Breast epithelium (tissue), 4 donors: Measurements from ENCODE around the gene ACACA. TPM values are rescaled to one million over a fixed set of nuclear protein-coding genes. Genes with fewer than 3 reads are reported as not detected.

Experiments
- DNase-seq, 2 donors: peaks; one replicate each; pipeline ENCODE4 v3.0.0-alpha.2; 2019; ENCODE audit warnings: low spot score in 2 of 2
- H3K27ac ChIP-seq, 2 donors: fragments of 200-600 bp; sonication (generic) in 1 of 2; one replicate each; pipeline ENCODE4 v1.5.1; 2016 to 2019; ENCODE audit warnings: mild to moderate bottlenecking in 1 of 2
- H3K27me3 ChIP-seq, 2 donors: fragments of 200-600 bp; sonication (generic) in 1 of 2; one replicate each; pipeline versions ENCODE4 v1.5.1 to v1.6.0; 2017 to 2019; ENCODE audit warnings: control low read depth in 1 of 2, mild to moderate bottlenecking in 1 of 2
- H3K36me3 ChIP-seq: fragments of 200-600 bp; one replicate; pipeline ENCODE4 v1.5.1; 2019
- H3K4me1 ChIP-seq, 2 donors: fragments of 200-600 bp; sonication (generic); one replicate each; pipeline ENCODE4 v1.5.1; 2016 to 2019; ENCODE audit warnings: control low read depth in 1 of 2
- H3K4me3 ChIP-seq, 3 donors: fragments of 200-600 bp; sonication (generic); 1 replicate in 2 of 3; 2 replicates in 1 of 3; pipeline ENCODE4 v1.5.1; 2016 to 2019; ENCODE audit warnings: mild to moderate bottlenecking in 3 of 3, moderate library complexity in 2 of 3
- H3K9me3 ChIP-seq, 2 donors: fragments of 200-600 bp; sonication (generic) in 1 of 2; one replicate each; pipeline ENCODE4 v1.5.1; 2016 to 2019; ENCODE audit warnings: control low read depth in 1 of 2
- POLR2A ChIP-seq: fragments of 450-650 bp; IDR thresholded peaks from one replicate; pipeline ENCODE4 v1.6.1; 2016; ENCODE audit warnings: antibody characterized with exemption, mild to moderate bottlenecking, moderate library complexity
- POLR2AphosphoS5 ChIP-seq, 3 donors: sonication (generic); formaldehyde crosslinking; IDR thresholded peaks; one replicate each; pipeline ENCODE4 v1.6.1; 2017; ENCODE audit warnings: antibody characterized with exemption in 3 of 3
- intact Hi-C: fragments of 100-400 bp; cut with DNase I; formaldehyde crosslinking; loops from one replicate; pipeline ENCODE4 v1.15.1; 2023; ENCODE audit warnings: low total_unique reads
- total RNA-seq, 3 donors: library from RNA; depleted of rRNA; stranded (reverse); fragments of >200 nt; gene quantifications; one replicate each; pipeline ENCODE4 v1.1.0, GENCODE V29; 2016
- TF ChIP-seq, protein P1 (sequence below), 3 donors: fragments of 450-650 bp; IDR thresholded peaks; one replicate each; pipeline ENCODE4 v1.5.1; 2016 to 2017; ENCODE audit warnings: antibody characterized with exemption in 3 of 3, mild to moderate bottlenecking in 3 of 3, moderate library complexity in 3 of 3

ACACA gene
- total RNA-seq, 3 donors from 2014 or later: 32.8 to 46.5 (median 36.1) TPM

DNA sequence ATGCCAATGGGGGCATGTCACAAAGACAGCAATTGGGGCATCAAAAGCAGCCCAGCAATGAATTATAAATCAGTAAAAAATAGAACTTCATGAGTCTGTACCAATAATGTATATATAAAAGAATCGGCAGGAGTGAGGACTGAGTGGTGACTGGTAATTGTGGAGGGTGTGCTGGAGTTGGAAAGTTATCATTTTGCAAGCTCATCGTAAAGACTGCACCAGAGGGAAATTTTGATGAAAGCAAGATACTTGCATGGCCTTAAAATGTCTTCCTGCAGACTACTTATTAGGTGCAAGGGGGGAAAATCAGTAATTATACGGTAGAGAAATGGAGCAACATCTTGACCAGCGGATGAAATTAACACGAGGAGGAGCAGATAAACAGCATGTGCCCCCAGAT is 319.0 kb downstream of the ACACA start:
- Histone ChIP-seq H3K36me3 (no peaks in the 10 kb centered on the region), H3K27ac (no peak overlapping the region), H3K4me3 (no peak overlapping the region), H3K9me3 (no peaks in the 10 kb centered on the region), H3K27me3 (no peaks in the 10 kb centered on the region), H3K4me1 (no peaks in the 10 kb centered on the region)
- no peak for DNase-seq
- TF ChIP-seq POLR2A (no peak), POLR2AphosphoS5 (IDR thresholded peaks at IDR 0.05) (no peak)
- TF ChIP-seq, protein P1, sequence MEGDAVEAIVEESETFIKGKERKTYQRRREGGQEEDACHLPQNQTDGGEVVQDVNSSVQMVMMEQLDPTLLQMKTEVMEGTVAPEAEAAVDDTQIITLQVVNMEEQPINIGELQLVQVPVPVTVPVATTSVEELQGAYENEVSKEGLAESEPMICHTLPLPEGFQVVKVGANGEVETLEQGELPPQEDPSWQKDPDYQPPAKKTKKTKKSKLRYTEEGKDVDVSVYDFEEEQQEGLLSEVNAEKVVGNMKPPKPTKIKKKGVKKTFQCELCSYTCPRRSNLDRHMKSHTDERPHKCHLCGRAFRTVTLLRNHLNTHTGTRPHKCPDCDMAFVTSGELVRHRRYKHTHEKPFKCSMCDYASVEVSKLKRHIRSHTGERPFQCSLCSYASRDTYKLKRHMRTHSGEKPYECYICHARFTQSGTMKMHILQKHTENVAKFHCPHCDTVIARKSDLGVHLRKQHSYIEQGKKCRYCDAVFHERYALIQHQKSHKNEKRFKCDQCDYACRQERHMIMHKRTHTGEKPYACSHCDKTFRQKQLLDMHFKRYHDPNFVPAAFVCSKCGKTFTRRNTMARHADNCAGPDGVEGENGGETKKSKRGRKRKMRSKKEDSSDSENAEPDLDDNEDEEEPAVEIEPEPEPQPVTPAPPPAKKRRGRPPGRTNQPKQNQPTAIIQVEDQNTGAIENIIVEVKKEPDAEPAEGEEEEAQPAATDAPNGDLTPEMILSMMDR (IDR thresholded peaks at IDR 0.05): no peak
- intact Hi-C loops: no loop called here

DNA sequence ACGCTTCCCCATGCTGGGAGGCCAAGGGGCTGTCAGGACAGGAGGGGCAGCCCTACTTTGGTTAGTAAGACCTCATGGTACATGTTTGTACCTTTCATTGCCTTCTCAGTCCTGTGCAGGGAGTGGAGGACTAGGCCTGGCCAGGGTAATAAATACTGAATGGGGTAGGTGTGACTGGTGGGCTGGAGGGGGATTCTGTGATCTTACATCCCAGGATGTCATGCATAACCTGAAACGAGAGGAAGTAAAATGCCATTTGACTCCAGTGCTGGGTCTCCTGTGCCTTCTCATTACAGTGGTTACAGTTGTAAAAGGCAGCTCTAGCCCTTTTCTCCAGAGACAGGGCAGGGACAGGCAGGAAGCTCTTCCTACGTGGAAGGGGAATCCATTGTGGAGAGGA is 319.7 kb downstream of the ACACA start:
- Histone ChIP-seq H3K36me3 (no peaks in the 10 kb centered on the region), H3K4me3 (no peak overlapping the region), H3K27me3 (no peaks in the 10 kb centered on the region), H3K9me3 (no peaks in the 10 kb centered on the region), H3K4me1 (no peaks in the 10 kb centered on the region), H3K27ac (no peak overlapping the region)
- intact Hi-C loops: no loop called here
- DNase-seq: no peak
- TF ChIP-seq, protein P1 (IDR thresholded peaks at IDR 0.05): no peak
- TF ChIP-seq POLR2A (no peak), POLR2AphosphoS5 (IDR thresholded peaks at IDR 0.05) (no peak)

DNA sequence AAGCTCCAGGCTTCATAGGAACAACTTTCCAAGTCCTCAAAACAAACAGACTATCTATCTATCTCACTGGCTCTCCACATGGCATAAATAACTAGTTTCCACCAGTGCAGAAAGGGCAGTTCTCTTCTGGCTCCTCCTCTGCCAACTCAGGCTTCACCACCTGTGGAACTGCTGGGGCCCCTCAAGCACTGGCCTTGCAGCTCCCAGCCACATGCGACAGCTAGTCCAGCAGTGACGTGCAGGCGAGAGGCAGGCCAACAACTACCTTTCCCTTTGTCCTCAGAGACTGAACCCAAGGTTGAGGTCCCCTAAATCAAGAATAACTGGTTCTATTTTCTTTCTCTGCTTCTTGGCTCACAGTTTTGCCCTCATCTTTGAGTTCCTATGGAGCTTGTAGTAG is 320.3 kb downstream of the ACACA start:
- TF ChIP-seq POLR2A (no peak), POLR2AphosphoS5 (IDR thresholded peaks at IDR 0.05) (no peak)
- TF ChIP-seq, protein P1 (IDR thresholded peaks at IDR 0.05): no peak

DNA sequence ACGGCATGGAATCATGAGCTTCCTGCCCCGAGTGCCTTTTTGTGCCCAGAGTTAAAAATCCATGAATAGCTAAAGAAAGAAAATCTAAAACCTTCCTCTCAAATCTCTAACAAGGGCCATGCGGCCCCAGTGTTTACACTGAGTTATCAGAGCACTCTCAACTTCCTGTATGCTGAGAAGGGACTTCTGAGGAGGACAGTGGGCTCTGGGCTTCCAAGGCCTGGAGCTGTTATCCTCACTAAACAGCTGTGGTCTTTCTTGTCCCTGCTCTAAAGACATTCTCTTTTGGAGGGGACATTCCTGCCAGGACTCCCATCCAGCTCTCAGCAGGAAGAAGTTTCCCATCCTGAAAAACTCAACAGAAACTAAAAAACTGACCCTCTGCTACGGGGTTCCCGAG is 322.3 kb downstream of the ACACA start:
- no peaks in the 10 kb centered on the region for H3K4me1 ChIP-seq
- H3K4me3 ChIP-seq: no peak overlapping the region
- no peaks in the 10 kb centered on the region for H3K27me3 ChIP-seq
- intact Hi-C loops: no loop called here
- peaks cover 0 to 3% of the 10 kb centered on the region in 2 donors for H3K9me3 ChIP-seq
- no peak overlapping the region for H3K27ac ChIP-seq
- H3K36me3 ChIP-seq: no peaks in the 10 kb centered on the region
- no peak for DNase-seq
- TF ChIP-seq, protein P1 (IDR thresholded peaks at IDR 0.05): no peak
- TF ChIP-seq POLR2A (no peak), POLR2AphosphoS5 (IDR thresholded peaks at IDR 0.05) (no peak)

More for the DNA sequence above, 320.3 kb downstream of the ACACA start:
- H3K4me1 ChIP-seq: no peaks in the 10 kb centered on the region
- DNase-seq: no peak
- no peaks in the 10 kb centered on the region for H3K36me3 ChIP-seq
- H3K27me3 ChIP-seq: no peaks in the 10 kb centered on the region
- no peak overlapping the region for H3K4me3 ChIP-seq
- no peaks in the 10 kb centered on the region for H3K9me3 ChIP-seq
- intact Hi-C loops: no loop called here
- no peak overlapping the region for H3K27ac ChIP-seq

DNA sequence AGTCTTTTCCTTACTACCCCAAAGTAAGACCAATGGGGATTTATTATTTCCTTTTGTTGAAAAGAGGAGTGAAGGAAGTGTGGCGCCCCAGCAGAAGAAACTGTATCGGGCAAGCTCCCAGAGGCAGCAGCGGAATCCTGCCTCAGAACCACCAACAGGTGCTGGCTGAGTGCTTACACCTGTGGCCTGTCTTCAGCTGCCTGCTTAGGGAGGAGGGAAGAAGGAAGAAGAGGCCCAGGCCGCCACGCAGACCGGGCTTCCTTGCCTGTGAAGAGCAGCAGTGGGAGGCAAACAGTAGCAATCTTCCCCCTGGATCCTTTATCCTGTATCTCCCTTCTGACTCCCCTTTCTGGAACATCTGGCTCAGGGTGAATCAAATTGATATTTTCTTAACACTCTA is 323.2 kb downstream of the ACACA start:
- no peak overlapping the region for H3K4me3 ChIP-seq
- no peak overlapping the region for H3K27ac ChIP-seq
- intact Hi-C loops: no loop called here
- TF ChIP-seq POLR2AphosphoS5 (IDR thresholded peaks at IDR 0.05) (no peak), POLR2A (no peak)
- TF ChIP-seq, protein P1 (IDR thresholded peaks at IDR 0.05): no peak
- no peaks in the 10 kb centered on the region for H3K4me1 ChIP-seq
- H3K9me3 ChIP-seq: peaks cover 0 to 5% of the 10 kb centered on the region in 2 donors
- no peak for DNase-seq
- no peaks in the 10 kb centered on the region for H3K27me3 ChIP-seq
- H3K36me3 ChIP-seq: no peaks in the 10 kb centered on the region
